GM20000 (cell line): ENCODE results near the gene TET3.
A peak's percentile ranks its signal among the peaks of the same experiment; 100 is the strongest.

Experiments used
- DNase-seq: peaks from one replicate; pipeline ENCODE4 v3.0.0; 2012; ENCODE audit warnings: low spot score
- CTCF ChIP-seq: IDR thresholded peaks from 2 replicates; pipeline ENCODE4 v1.5.1; 2012; ENCODE audit warnings: mild to moderate bottlenecking, control low read depth; ENCODE audit errors: extremely low read depth, missing control alignments

TET3 gene

GRCh38 chr2:74002505-74003421 lies 18.1 kb downstream of the TET3 start:
- no peak for TF ChIP-seq CTCF
- peak; percentile 96 for DNase-seq

GRCh38 chr2:74003494-74004211 lies 18.9 kb downstream of the TET3 start:
- no peak for DNase-seq

GRCh38 chr2:74004212-74005182 lies 19.8 kb downstream of the TET3 start:
- no peak for TF ChIP-seq CTCF
- no peak for DNase-seq

More at GRCh38 chr2:74003494-74004211, 18.9 kb downstream of the TET3 start:
- TF ChIP-seq CTCF: no peak

GRCh38 chr2:74005786-74006185 lies 21.1 kb downstream of the TET3 start:
- DNase-seq: no peak
- no peak for TF ChIP-seq CTCF

- DNase-seq: no peak
- TF ChIP-seq CTCF: no peak
These were observed 21.7 kb downstream of the TET3 start for GRCh38 chr2:74006459-74006858.

- TF ChIP-seq CTCF: no peak
- DNase-seq: no peak
These were observed 22.4 kb downstream of the TET3 start for GRCh38 chr2:74007121-74007520.
